Adipocyte (in vitro differentiated cells): ENCODE data around the gene NELL1.

ENCODE experiments used
- DNase-seq: peaks from one replicate; pipeline ENCODE4 v3.0.0-alpha.2; 2015; ENCODE audit warnings: low read depth
- H3K27me3 ChIP-seq: replicated peaks from 2 replicates; pipeline ENCODE4 v1.7.0; 2013; ENCODE audit warnings: mild to moderate bottlenecking, low read length, moderate library complexity; ENCODE audit not compliant: control insufficient read depth, insufficient read depth
- H3K36me3 ChIP-seq: 2 replicates; pipeline ENCODE4 v1.7.0; 2013; ENCODE audit warnings: low read length, mild to moderate bottlenecking, moderate library complexity; ENCODE audit not compliant: control insufficient read depth, insufficient read depth, severe bottlenecking
- H3K4me1 ChIP-seq: 2 replicates; pipeline ENCODE4 v1.7.0; 2013; ENCODE audit warnings: mild to moderate bottlenecking, low read length, moderate library complexity; ENCODE audit not compliant: control insufficient read depth, insufficient read depth
- H3K4me3 ChIP-seq: 2 replicates; pipeline ENCODE4 v1.7.0; 2013; ENCODE audit warnings: mild to moderate bottlenecking, low read length, moderate library complexity
- H3K9ac ChIP-seq: 2 replicates; pipeline ENCODE4 v1.7.0; 2013; ENCODE audit warnings: mild to moderate bottlenecking, low read length, moderate library complexity
- H3K9me3 ChIP-seq: 2 replicates; pipeline ENCODE4 v1.7.0; 2013; ENCODE audit warnings: mild to moderate bottlenecking, low read length, moderate library complexity; ENCODE audit not compliant: control insufficient read depth

NELL1 gene

GRCh38 chr11:21615955-21616371, 946.6 kb downstream of the NELL1 start:
- Histone ChIP-seq H3K9ac (no peak overlapping the region), H3K9me3 (no peaks in the 10 kb centered on the region), H3K36me3 (no peaks in the 10 kb centered on the region), H3K27me3 (no peaks in the 10 kb centered on the region), H3K4me1 (no peaks in the 10 kb centered on the region), H3K4me3 (no peak overlapping the region)
- no peak for DNase-seq

DNA sequence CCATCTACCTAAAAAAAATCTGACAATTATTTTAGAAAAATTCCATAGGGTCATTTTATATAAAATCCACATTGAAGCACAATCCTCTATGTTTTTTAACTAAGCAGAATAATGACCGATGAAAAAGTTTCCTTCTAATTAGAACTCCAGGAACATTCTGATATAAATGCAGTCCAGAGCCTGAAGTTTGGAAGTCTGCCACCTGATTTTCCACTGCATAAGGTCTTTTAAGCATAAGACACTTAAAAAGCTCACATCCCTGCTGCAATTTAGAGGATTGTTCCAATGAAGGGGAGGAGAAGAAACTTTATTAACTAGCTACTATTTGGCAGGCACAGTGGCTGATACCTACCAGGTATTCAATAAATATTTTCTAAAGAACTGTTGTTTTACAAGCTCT, 953.2 kb downstream of the NELL1 start:
- H3K36me3 ChIP-seq, result no peaks in the 10 kb centered on the region
- H3K4me1 ChIP-seq, result no peaks in the 10 kb centered on the region
- no peaks in the 10 kb centered on the region for H3K9me3 ChIP-seq
- H3K9ac ChIP-seq, result no peak overlapping the region
- H3K4me3 ChIP-seq, result no peak overlapping the region
- H3K27me3 ChIP-seq, result no peaks in the 10 kb centered on the region
- DNase-seq, result no peak

GRCh38 chr11:21622995-21623394, 953.6 kb downstream of the NELL1 start:
- H3K9me3 ChIP-seq, result no peaks in the 10 kb centered on the region
- H3K27me3 ChIP-seq, result no peaks in the 10 kb centered on the region
- no peaks in the 10 kb centered on the region for H3K36me3 ChIP-seq
- H3K4me1 ChIP-seq, result no peaks in the 10 kb centered on the region
- H3K4me3 ChIP-seq, result no peak overlapping the region
- no peak for DNase-seq
- H3K9ac ChIP-seq, result no peak overlapping the region
